Endothelial cell of umbilical vein (primary cell): ENCODE results near the gene RHOC. TPM values are rescaled to one million over a fixed set of nuclear protein-coding genes. Genes with fewer than 3 reads are reported as not detected.
"Not testable (repeated sequence)": the region's sequence is repeated elsewhere in the genome, so short reads cannot be mapped to it uniquely, and the experiment has no call there.

ENCODE experiments used
- BruUV-seq: library from RNA; stranded (reverse); fragments of 400-500 nt; replicated peaks from 2 replicates; lab custom pipeline; 2021; lab: Mats Ljungman, UMichigan
- CTCF ChIA-PET: fragments of 300-600, 350-600 bp; sonication (Branson Sonifier 250); formaldehyde crosslinking; loops from one replicate; lab custom pipeline; 2021; ENCODE audit warnings: antibody characterized with exemption, inconsistent platforms; lab: Charles Lee
- POLR2A ChIA-PET: fragments of 300-600, 350-600 bp; sonication (Branson Sonifier 250); formaldehyde crosslinking; loops from one replicate; lab custom pipeline; 2021; ENCODE audit warnings: antibody characterized with exemption, inconsistent platforms; lab: Charles Lee
- DNase-seq: peaks from one replicate; pipeline ENCODE4 v3.0.0-alpha.2; 2011; ENCODE audit warnings: low read depth, low spot score
- FAIRE-seq: peaks from 2 replicates; lab custom pipeline; 2011; peaks lifted over from hg19 to GRCh38; lab: Jason Lieb, UNC
- H2AFZ ChIP-seq: 2 replicates; pipeline ENCODE4 v1.6.0; 2012; ENCODE audit warnings: low read depth, low read length, control low read depth, inconsistent platforms
- H3K27ac ChIP-seq: 2 replicates; pipeline ENCODE4 v1.5.1; 2011; ENCODE audit warnings: low read depth, mild to moderate bottlenecking, control low read depth, low read length, moderate library complexity; ENCODE audit not compliant: insufficient read depth
- H3K27me3 ChIP-seq, 2 experiments: 2 replicates each; pipeline versions ENCODE4 v1.6.0 to v1.6.1; 2011; ENCODE audit warnings: low read length in 2 of 2, mixed read lengths in 1 of 2; ENCODE audit not compliant: control insufficient read depth in 2 of 2, insufficient read depth in 2 of 2
- H3K36me3 ChIP-seq, 2 experiments: 2 replicates in 1 of 2; 3 replicates in 1 of 2; pipeline ENCODE4 v1.5.1; 2011; ENCODE audit warnings: low read length in 2 of 2, mild to moderate bottlenecking in 1 of 2, moderate library complexity in 1 of 2; ENCODE audit not compliant: control insufficient read depth in 2 of 2, insufficient read depth in 2 of 2; ENCODE audit errors: extremely low read depth in 1 of 2
- H3K4me1 ChIP-seq: 3 replicates; pipeline ENCODE4 v1.5.1; 2011; ENCODE audit warnings: mild to moderate bottlenecking, low read length; ENCODE audit not compliant: control insufficient read depth, insufficient read depth; ENCODE audit errors: extremely low read depth
- H3K4me2 ChIP-seq: 2 replicates; pipeline ENCODE4 v1.6.1; 2011; ENCODE audit warnings: low read length, control low read depth, mixed read lengths; ENCODE audit not compliant: insufficient read depth
- H3K4me3 ChIP-seq, 3 experiments: fragments of 200-600 bp in 1 of 3; sonication (generic), shearing (Covaris generic) in 1 of 3; replicated peaks in 1 of 3; 2 replicates each; pipeline ENCODE4 v1.5.1; 2011 to 2016; ENCODE audit warnings: control low read depth in 3 of 3, low read length in 3 of 3, mild to moderate bottlenecking in 2 of 3, inconsistent platforms in 1 of 3, low read depth in 1 of 3, moderate library complexity in 1 of 3; ENCODE audit not compliant: insufficient read depth in 1 of 3
- H3K79me2 ChIP-seq: 2 replicates; pipeline ENCODE4 v1.6.0; 2012; ENCODE audit warnings: low read length, inconsistent platforms; ENCODE audit not compliant: control insufficient read depth, insufficient read depth
- H3K9ac ChIP-seq: replicated peaks from 2 replicates; pipeline ENCODE3; 2011; ENCODE audit warnings: low read length, control low read depth; ENCODE audit not compliant: insufficient read depth; ENCODE audit errors: extremely low read depth
- H3K9me1 ChIP-seq: replicated peaks from 3 replicates; pipeline ENCODE4 v1.6.0; 2011; ENCODE audit warnings: mild to moderate bottlenecking, low read length; ENCODE audit not compliant: control insufficient read depth, insufficient read depth; ENCODE audit errors: extremely low read depth
- H3K9me3 ChIP-seq: replicated peaks from 2 replicates; pipeline ENCODE4 v1.5.1; 2012; ENCODE audit warnings: low read length, inconsistent platforms; ENCODE audit not compliant: control insufficient read depth, insufficient read depth
- H4K20me1 ChIP-seq: replicated peaks from 2 replicates; pipeline ENCODE3; 2011; ENCODE audit warnings: mild to moderate bottlenecking, low read length; ENCODE audit not compliant: control insufficient read depth, insufficient read depth; ENCODE audit errors: extremely low read depth
- CTCF ChIP-seq, 2 donors: IDR thresholded peaks; 1 replicate in 1 of 2; 2 replicates in 1 of 2; pipeline ENCODE4 v1.5.1; 2011; ENCODE audit warnings: low read length in 2 of 2, mild to moderate bottlenecking in 2 of 2, moderate library complexity in 2 of 2, control low read depth in 1 of 2, inconsistent platforms in 1 of 2, low read depth in 1 of 2; ENCODE audit not compliant: insufficient read depth in 1 of 2; ENCODE audit errors: extremely low read depth in 1 of 2
- EZH2 ChIP-seq: IDR thresholded peaks from 2 replicates; pipeline ENCODE4 v1.6.1; 2012; ENCODE audit warnings: borderline replicate concordance, low read depth, mild to moderate bottlenecking, moderate library complexity, low read length, inconsistent platforms; ENCODE audit not compliant: severe bottlenecking
- FOS ChIP-seq: IDR thresholded peaks from 2 replicates; pipeline ENCODE4 v1.6.1; 2011; ENCODE audit warnings: mild to moderate bottlenecking, low read length, moderate library complexity, borderline replicate concordance; ENCODE audit not compliant: insufficient read depth
- GATA2 ChIP-seq: IDR thresholded peaks from 2 replicates; pipeline ENCODE4 v1.7.0; 2011; ENCODE audit warnings: low read depth, mild to moderate bottlenecking, moderate library complexity, mixed read lengths, low read length; ENCODE audit not compliant: insufficient read length, insufficient read depth
- JUN ChIP-seq: IDR thresholded peaks from 2 replicates; pipeline ENCODE4 v1.6.1; 2011; ENCODE audit warnings: borderline replicate concordance, low read depth; ENCODE audit not compliant: insufficient read length, insufficient read depth
- MYC ChIP-seq: IDR thresholded peaks from one replicate; pipeline ENCODE4 v1.6.1; 2011; ENCODE audit warnings: mild to moderate bottlenecking, low read depth, low read length
- POLR2A ChIP-seq: IDR thresholded peaks from 2 replicates; pipeline ENCODE4 v1.6.1; 2012; ENCODE audit warnings: low read depth, mild to moderate bottlenecking, control low read depth, low read length
- POLR2AphosphoS5 ChIP-seq: IDR thresholded peaks from 2 replicates; pipeline ENCODE4 v1.6.1; 2012; ENCODE audit warnings: low read depth, mild to moderate bottlenecking, control low read depth, low read length, moderate library complexity; ENCODE audit not compliant: insufficient read depth
- dilution Hi-C: fragments of 300-500 bp; cut with MboI; formaldehyde crosslinking; loops from one replicate; pipeline ENCODE4 v1.15.0; 2019; ENCODE audit warnings: low sequenced_read_pairs; ENCODE audit not compliant: extremely low pct_ligation_motif_present
- intact Hi-C: fragments of 100-400 bp; cut with micrococcal nuclease; formaldehyde crosslinking; loops from one replicate; pipeline ENCODE4 v1.10.0; 2022
- polyA plus RNA-seq, 4 experiments: library from polyadenylated mRNA; depleted of rRNA in 3 of 4; stranded (reverse) in 3 of 4; unstranded in 1 of 4; fragments of >200 nt; gene quantifications; 2 replicates each; pipeline versions ENCODE4 v1.2.1 to v1.2.3, GENCODE V29; 2011 to 2012; ENCODE audit warnings: missing spikeins in 1 of 4
- total RNA-seq: library from RNA; stranded (reverse); gene quantifications from 2 replicates; pipeline ENCODE4 v1.2.3, GENCODE V29; 2021
- TF ChIP-seq, protein P1 (sequence below): IDR thresholded peaks from 2 replicates; pipeline ENCODE4 v1.6.1; 2011; ENCODE audit not compliant: insufficient read depth, insufficient read length

RHOC gene
- total and polyA plus RNA-seq, 2 donors (not counting 3 experiments of a cell fraction or from before 2014, with no cell fraction given): 699 to 1,244 TPM

DNA sequence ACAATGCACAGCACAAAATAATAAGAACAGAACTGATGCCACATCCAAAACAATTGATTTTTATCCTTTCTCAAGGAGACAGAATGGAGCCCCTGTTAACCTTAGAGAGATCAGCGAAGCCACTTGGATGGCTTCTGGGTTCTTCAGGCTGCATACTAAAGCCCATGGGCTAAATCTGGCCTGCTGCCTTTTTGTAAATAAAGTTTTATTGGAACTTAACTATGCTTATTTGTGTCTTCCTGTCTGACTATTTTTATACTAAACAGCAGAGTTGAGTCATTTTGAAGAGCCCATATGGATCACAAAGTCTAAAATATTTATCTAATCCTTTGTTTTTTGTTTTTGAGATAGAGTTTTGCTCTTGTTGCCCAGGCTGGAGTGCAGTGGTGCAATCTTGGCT lies 24.5 kb upstream of the RHOC start:
- intact Hi-C loops: no loop called here
- CTCF ChIA-PET: interaction anchor here (1.0 to 2.2 kb wide), 3 partner anchors 11 to 16 kb away, joined by 3 to 7 read pairs (median 3); partner anchors contain the start of gene PPM1J
- POLR2A ChIA-PET: no interaction called here

DNA sequence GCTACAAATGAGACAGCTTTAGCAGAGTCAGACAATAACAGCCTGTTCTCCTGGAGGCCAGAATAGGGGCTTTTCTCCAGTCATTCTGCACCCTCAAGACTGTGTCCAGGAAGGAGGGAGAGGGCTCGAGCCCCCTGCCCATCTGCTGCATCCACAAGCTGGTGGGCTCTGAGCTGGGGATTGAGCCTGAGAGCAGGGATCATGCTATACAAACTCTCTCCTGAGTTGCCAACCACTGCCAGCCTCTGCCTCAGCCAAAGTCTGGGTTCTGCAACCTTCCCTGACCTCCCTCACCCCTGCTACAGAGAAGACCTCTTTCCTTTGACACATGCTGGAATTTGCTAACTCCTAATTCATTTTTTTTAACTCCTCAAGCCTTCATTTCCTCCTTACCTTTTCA lies 23.0 kb upstream of the RHOC start:
- POLR2A ChIA-PET: no interaction called here
- Histone ChIP-seq H3K4me3 (no peak overlapping the region), H3K27ac (no peak overlapping the region), H3K27me3 (peaks cover 0 to 2% of the 10 kb centered on the region in 2 experiments), H3K9me3 (no peaks in the 10 kb centered on the region), H3K4me2 (no peak overlapping the region), H3K9me1 (no peaks in the 10 kb centered on the region), H2AFZ (no peak overlapping the region), H4K20me1 (no peaks in the 10 kb centered on the region), H3K36me3 (no peaks in the 10 kb centered on the region), H3K4me1 (no peaks in the 10 kb centered on the region), H3K9ac (no peak overlapping the region), H3K79me2 (no peaks in the 10 kb centered on the region)
- BruUV-seq: no TSS peak
- dilution Hi-C loops: no loop called here
- intact Hi-C loops: no loop called here
- TF ChIP-seq EZH2 (no peak), POLR2AphosphoS5 (no peak), GATA2 (no peak), CTCF (IDR thresholded peaks at IDR 0.05; ENCODE audit: extremely low read depth in 1 of 2, insufficient read depth in 1 of 2, low read depth in 1 of 2, low read length in 2 of 2) (no peak), MYC (no peak), JUN (no peak), FOS (no peak), POLR2A (no peak)
- TF ChIP-seq, protein P1, sequence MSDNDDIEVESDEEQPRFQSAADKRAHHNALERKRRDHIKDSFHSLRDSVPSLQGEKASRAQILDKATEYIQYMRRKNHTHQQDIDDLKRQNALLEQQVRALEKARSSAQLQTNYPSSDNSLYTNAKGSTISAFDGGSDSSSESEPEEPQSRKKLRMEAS: no peak
- DNase-seq: no peak
- FAIRE-seq: no peak
- CTCF ChIA-PET: interaction anchor here (1.0 to 2.2 kb wide), 5 partner anchors 11 to 343 kb away, joined by 3 to 7 read pairs (median 3); partner anchors contain the start of gene PPM1J

More for the DNA sequence above, 24.5 kb upstream of the RHOC start:
- peaks cover 0 to 2% of the 10 kb centered on the region in 2 experiments for H3K27me3 ChIP-seq
- H3K36me3 ChIP-seq: no peaks in the 10 kb centered on the region
- no peaks in the 10 kb centered on the region for H3K79me2 ChIP-seq
- H4K20me1 ChIP-seq: no peaks in the 10 kb centered on the region
- H2AFZ ChIP-seq: no peak overlapping the region
- DNase-seq (no peak), FAIRE-seq (no peak)
- dilution Hi-C loops: no loop called here
- TF ChIP-seq JUN: no peak
- H3K4me3 ChIP-seq: no peak overlapping the region
- H3K9me3 ChIP-seq: no peaks in the 10 kb centered on the region
- H3K4me1 ChIP-seq: no peaks in the 10 kb centered on the region
- H3K9ac ChIP-seq: no peak overlapping the region
- no peak overlapping the region for H3K27ac ChIP-seq
- no TSS peak for BruUV-seq
- no peak overlapping the region for H3K4me2 ChIP-seq
- H3K9me1 ChIP-seq: no peaks in the 10 kb centered on the region

GRCh38 chr1:112729011-112729410 lies 22.1 kb upstream of the RHOC start:
- H3K79me2 ChIP-seq, H3K9ac ChIP-seq, H3K4me1 ChIP-seq, H3K27ac ChIP-seq, dilution Hi-C loops, H3K4me3 ChIP-seq, H2AFZ ChIP-seq, H3K9me1 ChIP-seq, H3K9me3 ChIP-seq, H3K4me2 ChIP-seq, POLR2A ChIA-PET, FAIRE-seq, intact Hi-C loops, H3K36me3 ChIP-seq, H3K27me3 ChIP-seq, BruUV-seq, H4K20me1 ChIP-seq, DNase-seq: not testable (repeated sequence)
- CTCF ChIA-PET: interaction anchor here (1.0 kb wide), 1 partner anchor 15 kb away, joined by 3 read pairs; no protein-coding TSS in a partner anchor
